Measurements from ENCODE around the gene KRTAP20-4. TPM values are rescaled to one million over a fixed set of nuclear protein-coding genes. Genes with fewer than 3 reads are reported as not detected.

KRTAP20-4 gene
- not detected for polyA plus RNA-seq (2012; ENCODE audit: missing spikeins)

DNA sequence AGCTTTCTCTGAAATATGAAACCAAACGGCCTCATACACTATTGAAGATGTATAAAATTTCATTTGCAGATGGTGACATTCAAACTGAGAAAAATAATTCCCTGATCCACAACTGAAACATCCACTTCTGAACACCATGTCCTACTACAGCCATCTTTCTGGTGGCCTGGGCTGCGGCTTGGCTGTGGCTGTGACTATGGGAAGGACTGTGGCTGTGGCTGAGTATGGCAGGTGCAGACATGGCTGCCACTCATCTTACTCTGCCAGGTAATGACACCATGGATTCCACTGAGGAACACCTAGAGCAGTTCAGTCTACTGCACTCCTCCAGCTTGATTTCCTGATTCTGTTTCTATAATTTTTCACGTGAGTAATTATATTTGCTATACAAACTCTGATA, at the start of gene KRTAP20-4:
KRTAP20-4 (plus strand) TSS at position 106 of the 400 bp plus-strand sequence.
- TF ChIP-seq TAF1 (IDR thresholded peaks at IDR 0.05; ENCODE audit: borderline replicate concordance, low read depth, low read length) (no peak), POLR2AphosphoS5 (IDR thresholded peaks at IDR 0.05; ENCODE audit: low read depth, low read length) (no peak), POLR2A (IDR thresholded peaks at IDR 0.05; ENCODE audit: low read depth, low read length) (no peak)
- DNase-seq (ENCODE audit: insufficient read length) (no peak), FAIRE-seq (no peak)

DNA sequence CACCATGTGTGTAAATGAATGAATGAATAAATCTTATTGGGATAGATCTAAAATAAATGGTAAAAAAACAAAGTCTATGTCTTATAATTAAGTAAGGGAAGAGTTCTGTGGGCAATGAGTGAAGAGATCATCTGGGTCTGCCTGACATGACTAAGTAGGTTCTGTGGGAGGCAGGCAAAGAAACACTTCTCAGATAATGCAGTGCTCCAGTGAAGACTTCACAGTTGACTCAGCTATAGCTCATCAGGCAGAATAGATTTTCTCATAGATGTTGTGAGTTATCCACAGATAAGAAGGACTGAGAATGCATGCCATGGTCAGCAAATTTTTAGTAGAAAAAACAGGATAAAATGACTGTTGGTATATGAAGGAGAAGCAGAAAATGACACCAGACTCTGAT, 42.7 kb upstream of the KRTAP20-4 start:
- TF ChIP-seq TAF1 (IDR thresholded peaks at IDR 0.05; ENCODE audit: borderline replicate concordance, low read depth, low read length), result no peak
- TF ChIP-seq POLR2AphosphoS5 (IDR thresholded peaks at IDR 0.05; ENCODE audit: low read depth, low read length), result no peak
- no peak for TF ChIP-seq POLR2A (IDR thresholded peaks at IDR 0.05; ENCODE audit: low read depth, low read length)
- FAIRE-seq (no peak), DNase-seq (ENCODE audit: insufficient read length) (no peak)

DNA sequence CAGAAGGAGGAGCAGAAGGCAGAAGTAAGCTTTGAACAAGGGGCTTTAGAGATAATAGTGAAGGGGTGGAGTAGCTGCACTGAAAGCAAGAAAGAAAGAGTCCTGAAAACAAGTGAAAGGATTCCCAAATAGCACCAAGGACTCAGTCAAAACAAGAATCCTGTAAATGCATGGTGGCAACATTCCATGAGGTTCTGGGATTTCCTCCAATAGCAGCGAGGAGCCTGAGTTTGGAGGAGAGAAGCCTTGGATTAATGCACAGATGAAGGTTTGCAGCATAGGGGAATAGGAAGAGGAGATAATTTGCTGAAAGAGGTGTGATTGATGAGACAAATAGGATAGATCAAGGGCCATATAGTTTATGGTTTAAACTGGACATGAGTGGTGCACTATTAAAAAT, 41.1 kb upstream of the KRTAP20-4 start:
- TF ChIP-seq POLR2AphosphoS5 (IDR thresholded peaks at IDR 0.05; ENCODE audit: low read depth, low read length) (no peak), TAF1 (IDR thresholded peaks at IDR 0.05; ENCODE audit: borderline replicate concordance, low read depth, low read length) (no peak), POLR2A (IDR thresholded peaks at IDR 0.05; ENCODE audit: low read depth, low read length) (no peak)
- DNase-seq (ENCODE audit: insufficient read length) (no peak), FAIRE-seq (no peak)

DNA sequence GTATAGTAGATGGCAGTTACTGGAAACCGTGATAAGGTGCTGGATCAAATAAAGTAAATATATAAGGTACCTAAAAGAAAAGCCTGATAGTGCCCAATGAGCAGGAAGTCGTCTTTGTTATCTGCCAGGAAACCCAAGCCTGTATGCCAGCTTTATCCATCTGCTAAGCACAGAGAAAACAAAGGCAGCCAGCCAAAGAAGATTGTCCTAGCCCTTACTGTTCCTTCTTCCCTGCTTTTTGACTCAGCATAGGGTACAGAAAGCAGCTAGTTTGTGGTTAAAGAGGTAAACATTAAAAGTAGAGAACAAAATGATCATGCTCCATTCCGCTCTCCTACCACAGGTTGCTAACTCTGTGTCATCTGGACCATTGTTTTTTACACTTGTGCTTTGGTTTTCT, 40.3 kb upstream of the KRTAP20-4 start:
- no peak for TF ChIP-seq TAF1 (IDR thresholded peaks at IDR 0.05; ENCODE audit: borderline replicate concordance, low read depth, low read length)
- TF ChIP-seq POLR2A (IDR thresholded peaks at IDR 0.05; ENCODE audit: low read depth, low read length), result no peak
- TF ChIP-seq POLR2AphosphoS5 (IDR thresholded peaks at IDR 0.05; ENCODE audit: low read depth, low read length), result no peak
- DNase-seq (ENCODE audit: insufficient read length) (no peak), FAIRE-seq (no peak)

- DNase-seq (ENCODE audit: insufficient read length) (no peak), FAIRE-seq (no peak)
- no peak for TF ChIP-seq POLR2AphosphoS5 (IDR thresholded peaks at IDR 0.05; ENCODE audit: low read depth, low read length)
- no peak for TF ChIP-seq TAF1 (IDR thresholded peaks at IDR 0.05; ENCODE audit: borderline replicate concordance, low read depth, low read length)
- no peak for TF ChIP-seq POLR2A (IDR thresholded peaks at IDR 0.05; ENCODE audit: low read depth, low read length)
Measured at GRCh38 chr21:30582870-30583269, 37.6 kb upstream of the KRTAP20-4 start.

GRCh38 chr21:30590297-30590696, 30.1 kb upstream of the KRTAP20-4 start, which contains the start of gene KRTAP22-2:
Gene KRTAP22-2 (minus strand): TSS chr21:30590397.
- TF ChIP-seq POLR2A (IDR thresholded peaks at IDR 0.05; ENCODE audit: low read depth, low read length) (no peak), POLR2AphosphoS5 (IDR thresholded peaks at IDR 0.05; ENCODE audit: low read depth, low read length) (no peak), TAF1 (IDR thresholded peaks at IDR 0.05; ENCODE audit: borderline replicate concordance, low read depth, low read length) (no peak)
- DNase-seq (ENCODE audit: insufficient read length) (no peak), FAIRE-seq (no peak)

- FAIRE-seq, result no peak
Measured at GRCh38 chr21:30592140-30592539, 28.3 kb upstream of the KRTAP20-4 start, which contains the start of gene KRTAP6-3. Gene KRTAP6-3 (plus strand): TSS chr21:30592440. CDS start chr21:30592446, 6 bp downstream.

DNA sequence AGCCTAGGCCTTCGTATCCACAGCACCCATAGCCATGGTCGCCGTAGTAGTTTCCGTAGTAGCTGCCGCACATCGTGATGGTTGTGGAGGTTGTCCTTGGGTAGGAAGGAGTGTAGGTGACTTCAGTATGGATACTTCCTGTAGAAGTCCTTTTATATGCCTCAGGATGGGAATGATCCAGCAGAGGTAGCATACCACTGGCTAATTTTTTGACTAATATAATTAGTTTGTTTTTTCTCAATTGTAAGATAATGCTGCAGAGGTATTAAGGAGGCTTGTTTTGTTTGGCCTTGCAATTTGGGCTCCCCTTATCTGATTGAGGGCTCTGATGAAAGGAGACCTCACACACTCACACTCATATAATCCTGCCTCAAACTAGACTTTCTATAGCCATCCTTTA, 21.6 kb upstream of the KRTAP20-4 start, which contains the start of gene KRTAP6-2:
KRTAP6-2 (minus strand) TSS at position 101 of the 400 bp plus-strand sequence; CDS start at position 73, 28 bp downstream.
- no peak for DNase-seq (ENCODE audit: insufficient read length)
- no peak for FAIRE-seq
- no peak for TF ChIP-seq TAF1 (IDR thresholded peaks at IDR 0.05; ENCODE audit: borderline replicate concordance, low read depth, low read length)
- no peak for TF ChIP-seq POLR2A (IDR thresholded peaks at IDR 0.05; ENCODE audit: low read depth, low read length)
- no peak for TF ChIP-seq POLR2AphosphoS5 (IDR thresholded peaks at IDR 0.05; ENCODE audit: low read depth, low read length)

More at GRCh38 chr21:30592140-30592539, 28.3 kb upstream of the KRTAP20-4 start, which contains the start of gene KRTAP6-3:
- no peak for DNase-seq (ENCODE audit: insufficient read length)
- TF ChIP-seq POLR2AphosphoS5 (IDR thresholded peaks at IDR 0.05; ENCODE audit: low read depth, low read length), result no peak
- no peak for TF ChIP-seq POLR2A (IDR thresholded peaks at IDR 0.05; ENCODE audit: low read depth, low read length)
- TF ChIP-seq TAF1 (IDR thresholded peaks at IDR 0.05; ENCODE audit: borderline replicate concordance, low read depth, low read length), result no peak

DNA sequence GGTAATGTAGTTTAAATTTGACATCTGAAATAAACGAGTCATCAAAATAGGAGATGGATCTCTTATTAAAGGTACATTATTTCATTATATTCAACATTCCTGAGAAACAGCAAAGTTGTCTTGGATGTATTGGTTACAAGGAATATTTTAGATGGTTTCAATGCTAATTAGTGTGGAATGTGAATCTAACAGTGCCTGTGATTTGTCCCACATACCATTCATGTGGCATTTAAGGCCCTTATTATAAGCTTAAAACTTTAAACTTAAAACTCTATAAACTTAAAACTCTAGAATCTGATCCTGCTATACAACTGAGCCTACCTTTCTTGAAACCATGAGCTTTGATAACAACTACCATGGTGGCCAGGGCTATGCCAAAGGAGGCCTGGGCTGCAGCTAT, 19.6 kb upstream of the KRTAP20-4 start, which contains the start of gene KRTAP22-1:
KRTAP22-1 (plus strand) TSS at position 301 of the 400 bp plus-strand sequence.
- TF ChIP-seq TAF1 (IDR thresholded peaks at IDR 0.05; ENCODE audit: borderline replicate concordance, low read depth, low read length) (no peak), POLR2AphosphoS5 (IDR thresholded peaks at IDR 0.05; ENCODE audit: low read depth, low read length) (no peak), POLR2A (IDR thresholded peaks at IDR 0.05; ENCODE audit: low read depth, low read length) (no peak)
- DNase-seq (ENCODE audit: insufficient read length) (no peak), FAIRE-seq (no peak)

DNA sequence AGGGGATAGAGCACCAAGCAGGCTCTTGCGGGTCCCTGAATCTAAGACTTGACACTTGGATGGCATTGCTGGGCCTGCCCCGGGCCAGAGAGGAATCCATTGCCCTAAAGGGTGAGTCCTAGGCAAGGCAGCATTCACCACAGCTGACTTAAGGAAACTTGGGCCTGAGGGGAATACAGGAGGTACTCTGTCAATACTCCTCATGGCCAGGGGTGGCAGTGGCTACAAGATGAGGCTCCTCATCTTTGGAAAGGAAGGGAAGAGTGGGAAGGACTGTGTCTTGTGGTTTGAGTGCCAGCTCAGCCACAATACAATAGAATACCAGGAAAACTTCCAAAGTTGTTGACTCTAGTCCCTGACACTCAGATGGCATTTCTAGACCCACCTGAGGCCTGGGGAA, 14.5 kb upstream of the KRTAP20-4 start:
- FAIRE-seq (no peak), DNase-seq (ENCODE audit: insufficient read length) (no peak)
- TF ChIP-seq POLR2AphosphoS5 (IDR thresholded peaks at IDR 0.05; ENCODE audit: low read depth, low read length), result no peak
- no peak for TF ChIP-seq POLR2A (IDR thresholded peaks at IDR 0.05; ENCODE audit: low read depth, low read length)
- TF ChIP-seq TAF1 (IDR thresholded peaks at IDR 0.05; ENCODE audit: borderline replicate concordance, low read depth, low read length), result no peak

- TF ChIP-seq POLR2A (IDR thresholded peaks at IDR 0.05; ENCODE audit: low read depth, low read length) (no peak), TAF1 (IDR thresholded peaks at IDR 0.05; ENCODE audit: borderline replicate concordance, low read depth, low read length) (no peak), POLR2AphosphoS5 (IDR thresholded peaks at IDR 0.05; ENCODE audit: low read depth, low read length) (no peak)
- FAIRE-seq (no peak), DNase-seq (ENCODE audit: insufficient read length) (no peak)
Measured at GRCh38 chr21:30612132-30612531, 8.3 kb upstream of the KRTAP20-4 start.

- no peak for FAIRE-seq
- DNase-seq (ENCODE audit: insufficient read length), result no peak
- TF ChIP-seq TAF1 (IDR thresholded peaks at IDR 0.05; ENCODE audit: borderline replicate concordance, low read depth, low read length) (no peak), POLR2A (IDR thresholded peaks at IDR 0.05; ENCODE audit: low read depth, low read length) (no peak), POLR2AphosphoS5 (IDR thresholded peaks at IDR 0.05; ENCODE audit: low read depth, low read length) (no peak)
Measured at GRCh38 chr21:30613836-30614235, 6.6 kb upstream of the KRTAP20-4 start, which contains the start of gene KRTAP6-1. Gene KRTAP6-1 (minus strand): TSS chr21:30613930. CDS start chr21:30613904, 26 bp downstream.

All from GM12892 (cell line).